Stimulated activated CD4-positive, alpha-beta T cell treated with anti-CD3 and anti-CD28 coated beads, Interleukin-4, amount 100 ng/mL, for 48 hours (primary cell): Measurements from ENCODE around the gene PDE4D.

Source experiments
- DNase-seq, 2 donors: peaks; one replicate each; pipeline ENCODE4 v3.0.0-alpha.2; 2020; ENCODE audit warnings: low read depth in 2 of 2

The PDE4D gene

GRCh38 chr5:59040024-59040803 is 853.3 kb downstream of the PDE4D start:
- no peak for DNase-seq

- DNase-seq = peak; percentile 80 to 82
Measured at GRCh38 chr5:59039296-59040023, 854.1 kb downstream of the PDE4D start.

- DNase-seq = no peak
Measured at GRCh38 chr5:59038798-59039295, 854.7 kb downstream of the PDE4D start.

- no peak for DNase-seq
Measured at GRCh38 chr5:59037941-59038797, 855.4 kb downstream of the PDE4D start.

GRCh38 chr5:59037453-59037852 is 856.1 kb downstream of the PDE4D start:
- no peak for DNase-seq

GRCh38 chr5:59037041-59037440 is 856.5 kb downstream of the PDE4D start:
- DNase-seq = no peak

GRCh38 chr5:59036274-59036961 is 857.1 kb downstream of the PDE4D start:
- DNase-seq = no peak

GRCh38 chr5:59035681-59036080 is 857.8 kb downstream of the PDE4D start:
- DNase-seq = no peak

GRCh38 chr5:59034498-59035186 is 858.9 kb downstream of the PDE4D start:
- DNase-seq = no peak

- no peak for DNase-seq
Measured at GRCh38 chr5:59027145-59027907, 866.2 kb downstream of the PDE4D start.

GRCh38 chr5:59025734-59026133 is 867.8 kb downstream of the PDE4D start:
- DNase-seq = no peak

- DNase-seq = no peak
Measured at GRCh38 chr5:59021837-59022514, 871.5 kb downstream of the PDE4D start.

- DNase-seq = no peak
Measured at GRCh38 chr5:59021286-59021673, 872.2 kb downstream of the PDE4D start.

GRCh38 chr5:59020611-59021285 is 872.8 kb downstream of the PDE4D start:
- peak in 1 of 2 donors; percentile 32 for DNase-seq

GRCh38 chr5:59019078-59019477 is 874.4 kb downstream of the PDE4D start:
- no peak for DNase-seq

- no peak for DNase-seq
Measured at GRCh38 chr5:59016925-59017324, 876.6 kb downstream of the PDE4D start.

GRCh38 chr5:59008816-59009473 is 884.6 kb downstream of the PDE4D start:
- no peak for DNase-seq

GRCh38 chr5:59007460-59008063 is 886.0 kb downstream of the PDE4D start:
- DNase-seq = no peak
